HCT116 (cell line): ENCODE results near the gene STPG1. TPM values are rescaled to one million over a fixed set of nuclear protein-coding genes. Genes with fewer than 3 reads are reported as not detected.

Source experiments
- ATAC-seq: fragments of 200-7000 bp; cut with Tn5 transposase; 2 replicates; pipeline ENCODE4 v1.9.1; 2020; ENCODE audit warnings: mild to moderate bottlenecking, moderate library complexity
- BruUV-seq: library from RNA; stranded (reverse); fragments of 400-500 nt; replicated peaks from 2 replicates; lab custom pipeline; 2021; lab: Mats Ljungman, UMichigan
- CTCF ChIA-PET: fragments of 300-600 bp; sonication (Branson Sonifier 250); formaldehyde crosslinking; loops from one replicate; lab custom pipeline; 2021; ENCODE audit warnings: antibody characterized with exemption; lab: Charles Lee
- POLR2A ChIA-PET: fragments of 300-600, 350-600 bp; sonication (Branson Sonifier 250); formaldehyde crosslinking; loops from one replicate; lab custom pipeline; 2021; ENCODE audit warnings: antibody characterized with exemption; lab: Charles Lee
- RAD21 ChIA-PET, 2 experiments: fragments of 300-600 bp; sonication (Branson Sonifier 250); formaldehyde crosslinking; loops; one replicate each; lab custom pipeline; 2023; ENCODE audit warnings: low total read pairs in 2 of 2; ENCODE audit not compliant: uncharacterized antibody in 2 of 2, unreplicated experiment in 2 of 2, low non-redundant PET in 1 of 2; lab: Charles Lee
- DNase-seq: peaks from one replicate; pipeline ENCODE4 v3.0.0-alpha.2; 2010; ENCODE audit warnings: low read depth, low spot score
- H2AFZ ChIP-seq: fragments of 200-600 bp; shearing (Covaris generic), sonication (generic); 2 replicates; pipeline ENCODE4 v1.6.1; 2017; ENCODE audit warnings: low read depth, mixed run types, mixed read lengths, antibody characterized with exemption, low read length; ENCODE audit not compliant: poor library complexity, severe bottlenecking
- H3K27ac ChIP-seq: 2 replicates; pipeline ENCODE4 v1.5.1; 2012; ENCODE audit warnings: low read depth, low read length
- H3K27me3 ChIP-seq: fragments of 200-600 bp; sonication (generic); 2 replicates; pipeline ENCODE4 v1.6.1; 2016; ENCODE audit warnings: mixed run types, low read length, mixed read lengths; ENCODE audit not compliant: insufficient read depth
- H3K36me3 ChIP-seq, 2 experiments: fragments of 200-500 bp in 1 of 2; fragments of 200-600 bp in 1 of 2; sonication (Bioruptor generic) in 1 of 2; sonication (generic) in 1 of 2; 2 replicates each; pipeline versions ENCODE4 v1.5.1 to v1.6.1; 2014 to 2016; ENCODE audit warnings: low read length in 2 of 2, inconsistent platforms in 1 of 2, mixed read lengths in 1 of 2, mixed run types in 1 of 2; ENCODE audit not compliant: insufficient read depth in 2 of 2, control insufficient read depth in 1 of 2
- H3K4me1 ChIP-seq, 2 experiments: fragments of 200-600 bp in 1 of 2; sonication (generic) in 1 of 2; 2 replicates each; pipeline versions ENCODE4 v1.5.1 to v1.6.1; 2012 to 2017; ENCODE audit warnings: low read length in 2 of 2, inconsistent platforms in 1 of 2, mild to moderate bottlenecking in 1 of 2, mixed read lengths in 1 of 2, mixed run types in 1 of 2, moderate library complexity in 1 of 2; ENCODE audit not compliant: insufficient read depth in 2 of 2, control insufficient read depth in 1 of 2
- H3K4me2 ChIP-seq: fragments of 200-600 bp; sonication (generic); 2 replicates; pipeline ENCODE4 v1.6.1; 2017; ENCODE audit warnings: mixed run types, low read length, mixed read lengths
- H3K4me3 ChIP-seq, 2 experiments: fragments of 200-600 bp in 1 of 2; sonication (generic) in 1 of 2; replicated peaks in 1 of 2; 2 replicates each; pipeline ENCODE4 v1.5.1; 2011 to 2016; ENCODE audit warnings: low read length in 2 of 2, control low read depth in 1 of 2, low read depth in 1 of 2, mild to moderate bottlenecking in 1 of 2, mixed read lengths in 1 of 2, mixed run types in 1 of 2
- H3K79me2 ChIP-seq: fragments of 200-600 bp; sonication (generic); 2 replicates; pipeline ENCODE4 v1.6.1; 2017; ENCODE audit warnings: mild to moderate bottlenecking, mixed run types, low read length, moderate library complexity, mixed read lengths; ENCODE audit not compliant: insufficient read depth
- H3K9ac ChIP-seq: fragments of 200-600 bp; sonication (generic); 2 replicates; pipeline ENCODE4 v1.6.1; 2016; ENCODE audit warnings: low read length, mixed read lengths
- H3K9me2 ChIP-seq: fragments of 200-600 bp; sonication (generic), shearing (Covaris generic); 2 replicates; pipeline ENCODE4 v1.6.1; 2017; ENCODE audit warnings: mixed run types, mild to moderate bottlenecking, moderate library complexity; ENCODE audit not compliant: insufficient read depth
- H3K9me3 ChIP-seq, 2 experiments: fragments of 200-500 bp in 1 of 2; fragments of 200-600 bp in 1 of 2; sonication (Bioruptor generic) in 1 of 2; sonication (generic) in 1 of 2; 2 replicates each; pipeline ENCODE4 v1.6.1; 2014 to 2017; ENCODE audit warnings: low read length in 2 of 2, mixed read lengths in 2 of 2, inconsistent platforms in 1 of 2, low read depth in 1 of 2, mild to moderate bottlenecking in 1 of 2, mixed run types in 1 of 2, moderate library complexity in 1 of 2; ENCODE audit not compliant: control insufficient read depth in 1 of 2, insufficient read depth in 1 of 2
- H4K20me1 ChIP-seq: fragments of 200-600 bp; sonication (generic), shearing (Covaris generic); 2 replicates; pipeline ENCODE4 v1.6.1; 2017; ENCODE audit warnings: mixed run types, mild to moderate bottlenecking, moderate library complexity; ENCODE audit not compliant: insufficient read depth
- CBX3 ChIP-seq: IDR thresholded peaks from 2 replicates; pipeline ENCODE4 v1.6.1; 2012; ENCODE audit warnings: low read depth
- CEBPB ChIP-seq: IDR thresholded peaks from 2 replicates; pipeline ENCODE4 v1.6.1; 2012; ENCODE audit warnings: low read depth
- EGR1 ChIP-seq: IDR thresholded peaks from 2 replicates; pipeline ENCODE4 v1.6.1; 2012; ENCODE audit warnings: low read depth
- ELF1 ChIP-seq: IDR thresholded peaks from 2 replicates; pipeline ENCODE4 v1.6.1; 2012; ENCODE audit warnings: low read depth, borderline replicate concordance
- EZH2 ChIP-seq: fragments of 200-600 bp; sonication (generic); IDR thresholded peaks from 2 replicates; pipeline ENCODE4 v1.6.1; 2017; ENCODE audit warnings: antibody characterized with exemption, mixed run types
- EZH2phosphoT487 ChIP-seq: fragments of 200-600 bp; IDR thresholded peaks from 2 replicates; pipeline ENCODE4 v1.6.1; 2018; ENCODE audit warnings: antibody characterized with exemption, borderline replicate concordance
- FOSL1 ChIP-seq: IDR thresholded peaks from 2 replicates; pipeline ENCODE4 v1.6.1; 2012; ENCODE audit warnings: low read depth
- JUND ChIP-seq: IDR thresholded peaks from 2 replicates; pipeline ENCODE4 v1.6.1; 2012
- MAX ChIP-seq: IDR thresholded peaks from 2 replicates; pipeline ENCODE4 v1.6.1; 2012
- POLR2A ChIP-seq: IDR thresholded peaks from 2 replicates; pipeline ENCODE4 v1.7.0; 2011; ENCODE audit warnings: borderline replicate concordance; ENCODE audit not compliant: insufficient read depth, insufficient read length; ENCODE audit errors: extremely low read depth
- POLR2AphosphoS5 ChIP-seq: IDR thresholded peaks from 2 replicates; pipeline ENCODE4 v1.6.1; 2011; ENCODE audit warnings: mild to moderate bottlenecking, low read depth, low read length, moderate library complexity
- RAD21 ChIP-seq: IDR thresholded peaks from 2 replicates; pipeline ENCODE4 v1.6.1; 2012; ENCODE audit warnings: low read depth, mild to moderate bottlenecking
- REST ChIP-seq: IDR thresholded peaks from 2 replicates; pipeline ENCODE4 v1.6.1; 2012; ENCODE audit warnings: low read depth
- TCF7L2 ChIP-seq: IDR thresholded peaks from 2 replicates; pipeline ENCODE4 v1.7.0; 2011; ENCODE audit warnings: borderline replicate concordance, inconsistent platforms; ENCODE audit not compliant: insufficient read depth, insufficient read length; ENCODE audit errors: extremely low read depth
- ZFX ChIP-seq: fragments of 450-650 bp; IDR thresholded peaks from 2 replicates; pipeline ENCODE4 v1.6.1; 2017
- ZNF274 ChIP-seq: fragments of 200-500 bp; sonication (Bioruptor generic); IDR thresholded peaks from 2 replicates; pipeline ENCODE4 v1.6.1; 2014; ENCODE audit warnings: mild to moderate bottlenecking, low read depth, low read length, inconsistent platforms
- intact Hi-C: fragments of 100-400 bp; cut with micrococcal nuclease; formaldehyde crosslinking; loops from 2 replicates; pipeline ENCODE4 v1.10.0; 2022
- total RNA-seq: library from RNA; stranded (reverse); gene quantifications from one replicate; pipeline ENCODE4 v1.2.1, GENCODE V29; 2021; ENCODE audit not compliant: unreplicated experiment
- TF ChIP-seq, protein P1 (sequence below): IDR thresholded peaks from 2 replicates; pipeline ENCODE4 v1.6.1; 2012

STPG1 gene
- total RNA-seq, 1 experiment from 2014 or later: 13.4 TPM

GRCh38 chr1:24362396-24362795 is 51.2 kb downstream of the STPG1 start (continued):
- TF ChIP-seq RAD21 (no peak), ZFX (no peak), MAX (no peak), JUND (no peak), EGR1 (no peak), CEBPB (no peak), FOSL1 (no peak), ZNF274 (no peak), CBX3 (no peak)

- Histone ChIP-seq H3K4me1 (peaks cover 42 to 53% of the 10 kb centered on the region in 2 experiments), H3K9me3 (no peaks in the 10 kb centered on the region), H3K79me2 (no peaks in the 10 kb centered on the region), H3K9me2 (no peaks in the 10 kb centered on the region), H3K27ac (no peak overlapping the region), H3K9ac (no peak overlapping the region), H3K4me2 (no peak overlapping the region), H3K27me3 (no peaks in the 10 kb centered on the region), H2AFZ (no peak overlapping the region), H3K36me3 (no peaks in the 10 kb centered on the region), H4K20me1 (no peaks in the 10 kb centered on the region), H3K4me3 (no peak overlapping the region)
- CTCF ChIA-PET: no interaction called here
- intact Hi-C loops: no loop called here
- BruUV-seq: no TSS peak
- no peak for TF ChIP-seq POLR2AphosphoS5
- DNase-seq (no peak), ATAC-seq (no peak)
- POLR2A ChIA-PET: no interaction called here
- RAD21 ChIA-PET: no interaction called here
These were observed 51.8 kb downstream of the STPG1 start for GRCh38 chr1:24361811-24362210.

DNA sequence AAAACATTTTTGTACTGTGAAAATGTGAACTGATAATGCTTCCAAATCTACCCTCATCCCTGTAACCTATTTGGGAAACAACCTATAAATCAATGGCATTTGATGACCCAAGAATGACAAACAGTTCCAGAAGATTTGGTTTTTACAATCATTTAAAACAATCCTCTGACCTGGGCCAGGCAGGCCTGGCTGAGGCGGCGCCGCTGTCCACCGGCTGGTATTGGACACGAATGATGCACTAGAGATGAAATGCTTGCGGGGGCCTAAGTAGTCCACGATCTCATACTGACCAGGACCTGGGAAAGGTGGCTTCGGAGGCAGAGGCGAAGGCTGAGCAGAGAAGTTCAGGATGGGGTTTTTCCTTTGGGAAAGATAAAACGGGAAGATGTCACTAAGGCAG is 52.9 kb downstream of the STPG1 start:
- CTCF ChIA-PET: interaction anchor here (1.6 kb wide), 1 partner anchor 31 kb away, joined by 4 read pairs; no protein-coding TSS in a partner anchor
- TF ChIP-seq EGR1: no peak
- no peak for TF ChIP-seq ZNF274
- TF ChIP-seq REST: no peak
- TF ChIP-seq CEBPB: no peak
- no peak for TF ChIP-seq TCF7L2
- no peak for TF ChIP-seq POLR2AphosphoS5
- TF ChIP-seq ELF1: no peak
- TF ChIP-seq POLR2A: no peak
- no peak for TF ChIP-seq RAD21
- no peak for TF ChIP-seq EZH2
- no peak for TF ChIP-seq EZH2phosphoT487
- TF ChIP-seq, protein P1, sequence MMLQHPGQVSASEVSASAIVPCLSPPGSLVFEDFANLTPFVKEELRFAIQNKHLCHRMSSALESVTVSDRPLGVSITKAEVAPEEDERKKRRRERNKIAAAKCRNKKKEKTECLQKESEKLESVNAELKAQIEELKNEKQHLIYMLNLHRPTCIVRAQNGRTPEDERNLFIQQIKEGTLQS: no peak
- no peak for TF ChIP-seq FOSL1

More for the DNA sequence above, 52.9 kb downstream of the STPG1 start:
- no peak overlapping the region for H2AFZ ChIP-seq
- DNase-seq (no peak), ATAC-seq (no peak)
- ChIA-PET RAD21 (no interaction called here), POLR2A (no interaction called here)
- no peaks in the 10 kb centered on the region for H3K27me3 ChIP-seq
- H3K4me1 ChIP-seq: peaks cover 31 to 41% of the 10 kb centered on the region in 2 experiments
- no peaks in the 10 kb centered on the region for H3K79me2 ChIP-seq
- H3K9me2 ChIP-seq: no peaks in the 10 kb centered on the region
- H4K20me1 ChIP-seq: no peaks in the 10 kb centered on the region
- H3K9ac ChIP-seq: no peak overlapping the region
- no peak overlapping the region for H3K4me2 ChIP-seq
- H3K4me3 ChIP-seq: no peak overlapping the region
- H3K36me3 ChIP-seq: no peaks in the 10 kb centered on the region
- H3K27ac ChIP-seq: no peak overlapping the region
- no peaks in the 10 kb centered on the region for H3K9me3 ChIP-seq
- BruUV-seq: no TSS peak
- intact Hi-C loops: no loop called here
